Ascending aorta (tissue), 2 donors: ENCODE measurements around the gene COMMD10. TPM values are rescaled to one million over a fixed set of nuclear protein-coding genes. Genes with fewer than 3 reads are reported as not detected.

Experiments used
- DNase-seq, 2 donors: peaks; one replicate each; pipeline ENCODE4 v3.0.0-alpha.2; 2019; ENCODE audit warnings: low spot score in 2 of 2
- H3K27ac ChIP-seq, 2 donors: fragments of 200-600 bp; sonication (generic); one replicate each; pipeline ENCODE4 v1.5.1; 2016 to 2017; ENCODE audit warnings: mild to moderate bottlenecking in 1 of 2
- H3K27me3 ChIP-seq: fragments of 200-600 bp; sonication (generic); one replicate; pipeline ENCODE4 v1.5.1; 2017
- H3K36me3 ChIP-seq, 2 donors: fragments of 200-600 bp; sonication (generic); one replicate each; pipeline ENCODE4 v1.5.1; 2016
- H3K4me1 ChIP-seq, 2 donors: fragments of 200-600 bp; sonication (generic); one replicate each; pipeline ENCODE4 v1.5.1; 2016 to 2017; ENCODE audit warnings: mild to moderate bottlenecking in 1 of 2
- H3K4me3 ChIP-seq, 2 donors: fragments of 200-600 bp; sonication (generic); one replicate each; pipeline ENCODE4 v1.5.1; 2016 to 2017; ENCODE audit warnings: mild to moderate bottlenecking in 1 of 2
- H3K9me3 ChIP-seq, 2 donors: fragments of 200-600 bp; sonication (generic); one replicate each; pipeline ENCODE4 v1.5.1; 2016
- CTCF ChIP-seq, 3 experiments: fragments of 200-600 bp in 2 of 3; fragments of 450-650 bp in 1 of 3; sonication (generic) in 2 of 3; IDR thresholded peaks; one replicate each; pipeline ENCODE4 v1.5.1; 2016 to 2019; ENCODE audit warnings: antibody characterized with exemption in 3 of 3, mild to moderate bottlenecking in 1 of 3, moderate library complexity in 1 of 3
- intact Hi-C: fragments of 100-400 bp; cut with DNase I; formaldehyde crosslinking; loops from one replicate; pipeline ENCODE4 v1.15.1; 2023
- total RNA-seq: library from RNA; depleted of rRNA; stranded (reverse); fragments of >200 nt; gene quantifications from one replicate; pipeline ENCODE4 v1.1.0, GENCODE V29; 2016

Gene COMMD10
- total RNA-seq, 1 donor from 2014 or later = 25.0 TPM

GRCh38 chr5:116306846-116307245 lies 222.0 kb downstream of the COMMD10 start:
- no peak for TF ChIP-seq CTCF (IDR thresholded peaks at IDR 0.05)
- H3K9me3 ChIP-seq = peaks cover 13 to 42% of the 10 kb centered on the region in 2 donors
- peaks cover 19 to 66% of the 10 kb centered on the region in 2 donors for H3K36me3 ChIP-seq

GRCh38 chr5:116308391-116308790 lies 223.6 kb downstream of the COMMD10 start:
- Histone ChIP-seq H3K27ac (no peak overlapping the region), H3K27me3 (no peaks in the 10 kb centered on the region), H3K9me3 (peaks cover 13 to 42% of the 10 kb centered on the region in 2 donors), H3K4me1 (no peaks in the 10 kb centered on the region), H3K4me3 (no peak overlapping the region), H3K36me3 (peaks cover 17 to 53% of the 10 kb centered on the region in 2 donors)
- TF ChIP-seq CTCF (IDR thresholded peaks at IDR 0.05) = no peak
- intact Hi-C loops = no loop called here
- DNase-seq = no peak

More at GRCh38 chr5:116306846-116307245, 222.0 kb downstream of the COMMD10 start:
- no peaks in the 10 kb centered on the region for H3K4me1 ChIP-seq
- intact Hi-C loops = no loop called here
- H3K4me3 ChIP-seq = no peak overlapping the region
- no peak for DNase-seq
- H3K27ac ChIP-seq = no peak overlapping the region
- no peaks in the 10 kb centered on the region for H3K27me3 ChIP-seq

GRCh38 chr5:116313366-116313765 lies 228.5 kb downstream of the COMMD10 start:
- peaks cover 6 to 20% of the 10 kb centered on the region in 2 donors for H3K36me3 ChIP-seq

GRCh38 chr5:116315531-116315930 lies 230.7 kb downstream of the COMMD10 start:
- no peak overlapping the region for H3K4me3 ChIP-seq
- H3K27ac ChIP-seq = no peak overlapping the region
- H3K36me3 ChIP-seq = peaks cover 9 to 20% of the 10 kb centered on the region in 2 donors
- H3K9me3 ChIP-seq = peaks cover 0 to 26% of the 10 kb centered on the region in 2 donors
- H3K27me3 ChIP-seq = no peaks in the 10 kb centered on the region
- intact Hi-C loops = no loop called here
- no peak for TF ChIP-seq CTCF (IDR thresholded peaks at IDR 0.05)
- DNase-seq = no peak
- H3K4me1 ChIP-seq = no peaks in the 10 kb centered on the region

More at GRCh38 chr5:116313366-116313765, 228.5 kb downstream of the COMMD10 start:
- H3K9me3 ChIP-seq = peaks cover 10 to 42% of the 10 kb centered on the region in 2 donors
- no peaks in the 10 kb centered on the region for H3K27me3 ChIP-seq
- no peak for TF ChIP-seq CTCF (IDR thresholded peaks at IDR 0.05)
- no peak overlapping the region for H3K4me3 ChIP-seq
- no peak for DNase-seq
- no peak overlapping the region for H3K27ac ChIP-seq
- intact Hi-C loops = no loop called here
- no peaks in the 10 kb centered on the region for H3K4me1 ChIP-seq

- DNase-seq = no peak
- Histone ChIP-seq H3K4me3 (no peak overlapping the region), H3K9me3 (peaks cover 0 to 27% of the 10 kb centered on the region in 2 donors), H3K27ac (no peak overlapping the region), H3K27me3 (no peaks in the 10 kb centered on the region), H3K36me3 (peaks cover 12 to 20% of the 10 kb centered on the region in 2 donors), H3K4me1 (no peaks in the 10 kb centered on the region)
- TF ChIP-seq CTCF (IDR thresholded peaks at IDR 0.05) = no peak
- intact Hi-C loops = no loop called here
Observed at GRCh38 chr5:116318091-116318854, 233.4 kb downstream of the COMMD10 start.
